ENCODE data around the gene P2RX3. TPM values are rescaled to one million over a fixed set of nuclear protein-coding genes. Genes with fewer than 3 reads are reported as not detected.

Gene P2RX3
- total RNA-seq, 1 donor = not detected

- TF ChIP-seq CTCF (IDR thresholded peaks at IDR 0.05; ENCODE audit: insufficient read depth, low read length) = no peak
- no peak for DNase-seq (ENCODE audit: low read depth)
- H3K4me3 ChIP-seq (ENCODE audit: low read depth, low read length) = no peak overlapping the region
These were observed 53.4 kb downstream of the P2RX3 start for GRCh38 chr11:57391539-57391938.

- no peak for TF ChIP-seq CTCF (IDR thresholded peaks at IDR 0.05; ENCODE audit: insufficient read depth, low read length)
- DNase-seq (ENCODE audit: low read depth) = no peak
- H3K4me3 ChIP-seq (ENCODE audit: low read depth, low read length) = no peak overlapping the region
These were observed 54.1 kb downstream of the P2RX3 start for GRCh38 chr11:57392066-57392762.

- H3K4me3 ChIP-seq (ENCODE audit: low read depth, low read length) = no peak overlapping the region
- TF ChIP-seq CTCF (IDR thresholded peaks at IDR 0.05; ENCODE audit: insufficient read depth, low read length) = no peak
- DNase-seq (ENCODE audit: low read depth) = no peak
These were observed 54.6 kb downstream of the P2RX3 start for GRCh38 chr11:57392763-57393105.

- no peak for TF ChIP-seq CTCF (IDR thresholded peaks at IDR 0.05; ENCODE audit: insufficient read depth, low read length)
- DNase-seq (ENCODE audit: low read depth) = no peak
- no peak overlapping the region for H3K4me3 ChIP-seq (ENCODE audit: low read depth, low read length)
These were observed 56.2 kb downstream of the P2RX3 start for GRCh38 chr11:57394203-57394965.

GRCh38 chr11:57395905-57396623 is 57.9 kb downstream of the P2RX3 start:
- TF ChIP-seq CTCF (IDR thresholded peaks at IDR 0.05; ENCODE audit: insufficient read depth, low read length) = no peak
- no peak overlapping the region for H3K4me3 ChIP-seq (ENCODE audit: low read depth, low read length)
- DNase-seq (ENCODE audit: low read depth) = no peak

GRCh38 chr11:57396744-57397143 is 58.6 kb downstream of the P2RX3 start:
- no peak overlapping the region for H3K4me3 ChIP-seq (ENCODE audit: low read depth, low read length)
- no peak for DNase-seq (ENCODE audit: low read depth)
- TF ChIP-seq CTCF (IDR thresholded peaks at IDR 0.05; ENCODE audit: insufficient read depth, low read length) = no peak

All from fibroblast of the aortic adventitia (primary cell).